ENCODE results near the gene BCL2. TPM values are rescaled to one million over a fixed set of nuclear protein-coding genes. Genes with fewer than 3 reads are reported as not detected.
A peak's percentile ranks its signal among the peaks of the same experiment; 100 is the strongest.

BCL2 gene
- total RNA-seq, 1 donor, result 4.2 TPM

DNA sequence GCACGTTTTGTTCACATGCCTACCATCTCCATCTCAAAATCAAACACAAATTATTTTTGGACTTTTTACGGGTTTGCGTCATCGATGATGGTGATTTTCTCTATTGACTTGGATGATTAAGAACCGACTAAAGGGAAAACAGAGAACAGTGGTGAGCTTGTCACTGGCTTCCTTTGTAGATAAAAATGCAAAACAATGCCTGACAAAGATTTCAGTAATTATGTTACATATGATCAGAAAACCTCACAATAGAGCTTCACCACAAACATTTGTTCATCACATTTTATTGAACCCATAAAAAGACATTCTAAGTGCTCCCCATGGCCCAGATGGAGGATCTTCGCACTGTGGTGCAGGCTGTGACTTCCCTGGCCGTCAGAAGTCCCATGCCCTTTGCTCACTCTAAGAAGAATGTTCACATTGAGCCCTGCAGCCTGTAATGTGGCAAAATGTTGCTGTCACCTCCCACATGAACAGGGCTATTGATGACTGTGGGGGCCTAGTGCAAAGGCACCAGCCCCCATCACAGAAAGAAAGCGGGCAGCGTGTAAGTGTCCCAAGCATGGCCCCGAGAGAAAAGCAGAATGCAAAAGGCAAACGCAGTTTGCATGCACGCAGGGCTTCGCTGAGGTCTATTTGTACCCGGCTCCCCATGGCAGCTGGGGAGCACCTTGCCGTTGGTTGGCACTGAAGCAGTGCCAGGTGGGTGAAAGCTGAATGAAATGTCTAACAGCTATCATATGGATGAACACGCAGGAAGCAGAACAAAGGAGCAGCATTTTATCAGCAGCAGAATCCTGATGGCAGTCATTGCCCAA is 60.6 kb downstream of the BCL2 start:
- no peak for DNase-seq (ENCODE audit: low read depth)
- no peak overlapping the region for H3K4me3 ChIP-seq (ENCODE audit: low read depth, low read length)
- TF ChIP-seq, protein P1, sequence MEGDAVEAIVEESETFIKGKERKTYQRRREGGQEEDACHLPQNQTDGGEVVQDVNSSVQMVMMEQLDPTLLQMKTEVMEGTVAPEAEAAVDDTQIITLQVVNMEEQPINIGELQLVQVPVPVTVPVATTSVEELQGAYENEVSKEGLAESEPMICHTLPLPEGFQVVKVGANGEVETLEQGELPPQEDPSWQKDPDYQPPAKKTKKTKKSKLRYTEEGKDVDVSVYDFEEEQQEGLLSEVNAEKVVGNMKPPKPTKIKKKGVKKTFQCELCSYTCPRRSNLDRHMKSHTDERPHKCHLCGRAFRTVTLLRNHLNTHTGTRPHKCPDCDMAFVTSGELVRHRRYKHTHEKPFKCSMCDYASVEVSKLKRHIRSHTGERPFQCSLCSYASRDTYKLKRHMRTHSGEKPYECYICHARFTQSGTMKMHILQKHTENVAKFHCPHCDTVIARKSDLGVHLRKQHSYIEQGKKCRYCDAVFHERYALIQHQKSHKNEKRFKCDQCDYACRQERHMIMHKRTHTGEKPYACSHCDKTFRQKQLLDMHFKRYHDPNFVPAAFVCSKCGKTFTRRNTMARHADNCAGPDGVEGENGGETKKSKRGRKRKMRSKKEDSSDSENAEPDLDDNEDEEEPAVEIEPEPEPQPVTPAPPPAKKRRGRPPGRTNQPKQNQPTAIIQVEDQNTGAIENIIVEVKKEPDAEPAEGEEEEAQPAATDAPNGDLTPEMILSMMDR (IDR thresholded peaks at IDR 0.05; ENCODE audit: insufficient read depth, low read length), result no peak

DNA sequence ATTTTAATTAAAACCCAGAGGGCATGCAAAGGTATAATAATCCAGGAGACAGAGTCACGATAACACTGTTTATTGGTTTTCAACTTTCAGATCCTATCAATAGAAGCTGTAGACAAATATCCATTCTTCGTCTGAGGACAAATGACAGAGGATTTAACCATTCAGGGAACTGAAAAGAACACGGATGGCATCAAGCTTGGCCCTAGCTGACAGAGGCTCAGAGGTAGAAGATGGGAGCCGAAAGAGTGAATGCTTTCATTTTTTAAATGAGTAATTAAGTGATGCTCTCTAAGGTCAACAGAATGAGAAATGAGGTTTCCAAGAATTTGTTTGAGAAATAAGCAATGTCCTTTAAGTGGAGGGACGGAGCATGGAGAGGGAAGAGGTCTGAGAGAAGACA is 62.1 kb downstream of the BCL2 start:
- no peak overlapping the region for H3K4me3 ChIP-seq (ENCODE audit: low read depth, low read length)
- TF ChIP-seq, protein P1 (IDR thresholded peaks at IDR 0.05; ENCODE audit: insufficient read depth, low read length), result no peak
- no peak for DNase-seq (ENCODE audit: low read depth)

DNA sequence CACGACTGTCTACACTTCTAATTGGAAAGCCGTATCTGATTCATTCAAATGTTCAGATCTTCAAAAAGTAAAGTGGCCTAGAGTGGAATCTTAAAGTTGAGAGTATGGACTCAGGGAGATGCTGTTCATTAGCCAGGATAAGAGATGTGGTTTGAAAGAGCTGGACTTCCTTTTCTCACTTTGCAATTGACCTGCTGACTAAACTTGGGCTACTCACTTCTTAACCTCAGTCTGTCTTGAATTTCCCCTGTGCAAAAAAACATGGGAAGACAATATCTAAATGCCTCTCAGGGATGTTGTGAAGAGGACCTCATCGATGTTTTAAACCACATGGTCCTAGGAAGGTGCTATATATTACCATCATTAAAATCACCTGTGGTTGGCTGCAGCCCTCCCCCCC is 64.1 kb downstream of the BCL2 start:
- TF ChIP-seq, protein P1 (IDR thresholded peaks at IDR 0.05; ENCODE audit: insufficient read depth, low read length), result no peak
- H3K4me3 ChIP-seq (ENCODE audit: low read depth, low read length), result no peak overlapping the region
- DNase-seq (ENCODE audit: low read depth), result no peak

DNA sequence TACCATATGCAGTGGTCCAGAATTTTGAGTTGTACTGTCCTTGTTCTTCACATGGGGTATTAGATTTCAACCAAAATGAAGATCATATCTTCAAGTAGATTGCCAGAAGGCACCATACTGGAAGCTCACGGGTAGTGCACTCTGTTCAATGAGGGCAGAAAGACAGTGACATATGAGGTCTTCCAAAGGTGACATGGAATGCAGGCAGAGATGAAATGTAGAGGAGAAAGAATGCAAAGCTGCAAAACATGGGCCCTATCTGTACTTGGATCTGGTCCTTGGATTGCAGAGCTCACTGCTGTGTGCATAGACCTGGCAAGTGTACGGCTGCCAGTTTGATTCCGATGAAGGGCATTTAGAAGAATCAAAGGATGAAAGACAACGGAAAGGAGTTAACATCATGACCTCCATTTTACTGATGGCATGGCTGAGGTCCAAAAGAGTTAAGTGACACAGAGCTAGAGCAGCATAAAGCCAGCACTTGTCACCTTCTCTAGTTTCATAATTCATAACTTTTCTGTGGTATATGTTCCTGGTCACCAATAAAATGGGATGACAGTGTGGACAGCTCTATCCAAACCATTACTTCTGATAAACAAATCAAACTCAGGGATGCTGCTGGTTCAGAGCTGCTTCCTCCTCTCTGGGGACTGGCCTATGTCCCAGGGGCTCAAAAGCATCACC is 64.7 kb downstream of the BCL2 start:
- no peak overlapping the region for H3K4me3 ChIP-seq (ENCODE audit: low read depth, low read length)
- DNase-seq (ENCODE audit: low read depth), result no peak
- TF ChIP-seq, protein P1 (IDR thresholded peaks at IDR 0.05; ENCODE audit: insufficient read depth, low read length), result no peak

DNA sequence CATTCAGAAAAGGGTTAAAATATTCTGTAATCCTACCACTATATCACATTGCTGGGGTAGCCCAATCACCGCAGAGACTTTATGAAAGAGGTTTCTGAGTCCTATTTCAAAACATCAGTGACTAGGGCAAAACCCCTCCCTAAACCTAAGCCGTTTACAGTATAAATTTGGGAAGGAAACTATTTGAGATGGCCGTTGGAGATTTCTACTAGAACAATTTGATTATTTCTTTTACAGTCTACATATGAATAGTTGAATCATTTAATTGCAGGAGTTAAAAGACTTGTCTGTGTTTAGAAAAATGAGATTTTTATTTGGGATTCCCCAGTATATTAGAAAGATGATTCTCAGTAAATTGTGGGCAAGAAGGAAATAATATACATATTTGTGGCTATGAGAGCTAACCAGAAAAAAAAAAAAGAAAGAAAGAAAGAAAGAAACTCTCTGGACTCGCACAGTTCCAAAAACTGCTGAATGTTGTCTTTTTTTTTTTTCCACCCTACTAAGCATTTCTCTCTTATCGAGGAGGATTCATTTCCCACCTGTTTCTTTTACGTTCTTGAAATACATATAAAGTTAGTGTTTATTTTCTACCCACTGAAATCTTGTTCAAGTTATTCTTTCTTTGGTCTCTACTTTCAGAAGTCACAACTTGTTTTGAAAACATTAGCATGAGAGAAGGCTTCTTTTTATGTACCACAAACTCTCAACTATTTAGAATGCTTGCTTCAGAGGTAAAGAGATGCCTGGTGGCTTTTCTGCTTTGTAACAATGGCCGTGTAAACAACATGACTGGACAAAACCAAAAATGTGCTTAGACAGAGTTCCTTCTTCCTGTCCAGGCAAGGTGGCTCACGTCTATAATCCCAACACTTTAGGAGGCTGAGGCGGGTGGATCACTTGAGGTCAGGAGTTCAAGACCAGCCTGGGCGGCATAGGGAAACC is 65.9 kb downstream of the BCL2 start:
- no peak overlapping the region for H3K4me3 ChIP-seq (ENCODE audit: low read depth, low read length)
- TF ChIP-seq, protein P1 (IDR thresholded peaks at IDR 0.05; ENCODE audit: insufficient read depth, low read length), result no peak
- DNase-seq (ENCODE audit: low read depth), result peak; percentile 45

DNA sequence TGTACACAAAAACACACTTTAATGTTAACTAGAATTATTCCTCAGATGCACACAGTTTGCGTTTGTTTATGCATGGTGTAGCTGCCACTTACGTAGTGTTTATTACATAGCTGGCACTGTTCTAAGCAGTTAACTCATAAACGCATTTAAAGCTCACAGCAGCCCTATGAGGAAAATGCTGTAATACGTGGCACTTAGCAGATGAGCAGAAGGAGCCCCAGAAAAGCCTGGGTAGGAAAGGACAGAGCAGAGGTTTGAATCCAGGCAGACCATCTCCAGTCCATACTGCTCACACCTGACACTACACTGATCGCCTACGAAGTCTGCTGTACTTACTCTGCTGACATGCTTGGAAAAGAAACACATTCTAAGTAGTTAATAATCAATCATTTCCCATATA is 66.6 kb downstream of the BCL2 start:
- DNase-seq (ENCODE audit: low read depth), result no peak
- no peak overlapping the region for H3K4me3 ChIP-seq (ENCODE audit: low read depth, low read length)
- TF ChIP-seq, protein P1 (IDR thresholded peaks at IDR 0.05; ENCODE audit: insufficient read depth, low read length), result no peak
